Hepatocyte (in vitro differentiated cells): ENCODE measurements around the gene CCDC60. TPM values are rescaled to one million over a fixed set of nuclear protein-coding genes. Genes with fewer than 3 reads are reported as not detected.

Source experiments
- DNase-seq: peaks from one replicate; pipeline ENCODE4 v3.0.0-alpha.2; 2016; ENCODE audit warnings: low spot score
- H2AFZ ChIP-seq: fragments of 200-600 bp; sonication (generic); 2 replicates; pipeline ENCODE4 v1.6.0; 2016; ENCODE audit warnings: antibody characterized with exemption, mild to moderate bottlenecking
- H3K27ac ChIP-seq: fragments of 200-600 bp; sonication (generic); 2 replicates; pipeline ENCODE4 v1.5.1; 2016; ENCODE audit warnings: mild to moderate bottlenecking
- H3K27me3 ChIP-seq: fragments of 200-600 bp; sonication (generic); 2 replicates; pipeline ENCODE4 v1.6.1; 2016
- H3K36me3 ChIP-seq: fragments of 200-600 bp; sonication (generic); replicated peaks from 2 replicates; pipeline ENCODE4 v1.5.1; 2016; ENCODE audit warnings: low read depth; ENCODE audit not compliant: insufficient read depth
- H3K4me1 ChIP-seq: fragments of 200-600 bp; sonication (generic); 2 replicates; pipeline ENCODE4 v1.5.1; 2016; ENCODE audit warnings: mild to moderate bottlenecking, moderate library complexity; ENCODE audit not compliant: insufficient read depth
- H3K4me2 ChIP-seq: fragments of 200-600 bp; sonication (generic); 2 replicates; pipeline ENCODE4 v1.6.0; 2016
- H3K4me3 ChIP-seq: fragments of 200-600 bp; sonication (generic); 2 replicates; pipeline ENCODE4 v1.5.1; 2016; ENCODE audit warnings: mild to moderate bottlenecking
- H3K79me2 ChIP-seq: fragments of 200-600 bp; sonication (generic); 2 replicates; pipeline ENCODE4 v1.6.0; 2017; ENCODE audit warnings: mild to moderate bottlenecking
- H3K9me2 ChIP-seq: fragments of 200-600 bp; sonication (generic); replicated peaks from 2 replicates; pipeline ENCODE4 v1.6.0; 2017; ENCODE audit warnings: mild to moderate bottlenecking; ENCODE audit not compliant: insufficient read depth
- H3K9me3 ChIP-seq: fragments of 200-600 bp; sonication (generic); 2 replicates; pipeline ENCODE4 v1.5.1; 2016; ENCODE audit warnings: low read depth, mild to moderate bottlenecking
- H4K20me1 ChIP-seq: fragments of 200-600 bp; sonication (generic); 2 replicates; pipeline ENCODE4 v1.6.0; 2016; ENCODE audit warnings: mild to moderate bottlenecking; ENCODE audit not compliant: insufficient read depth, poor library complexity, severe bottlenecking
- CTCF ChIP-seq: fragments of 200-600 bp; sonication (generic); IDR thresholded peaks from 2 replicates; pipeline ENCODE4 v1.5.1; 2016; ENCODE audit warnings: antibody characterized with exemption, mild to moderate bottlenecking; ENCODE audit not compliant: poor library complexity
- EZH2 ChIP-seq: fragments of 200-600 bp; sonication (generic); IDR thresholded peaks from 2 replicates; pipeline ENCODE4 v1.6.1; 2016; ENCODE audit warnings: antibody characterized with exemption, mild to moderate bottlenecking, borderline replicate concordance
- EZH2phosphoT487 ChIP-seq: fragments of 200-600 bp; sonication (generic); IDR thresholded peaks from one replicate; pipeline ENCODE4 v1.6.1; 2018; ENCODE audit warnings: antibody characterized with exemption, mild to moderate bottlenecking, low read depth, moderate library complexity; ENCODE audit not compliant: unreplicated experiment, severe bottlenecking
- WGBS: methylation state at CpG from one replicate; pipeline ENCODE4 v1.1.6; 2016; ENCODE audit warnings: low lambda C conversion rate; ENCODE audit errors: missing lambda C conversion rate; 5-methylcytosine and 5-hydroxymethylcytosine counted together
- polyA plus RNA-seq: library from polyadenylated mRNA; unstranded; fragments of >200 nt; fragmentation: Nextera tagmentation; extraction: Ambion mirVana; gene quantifications from 2 replicates; pipeline ENCODE4 v1.2.1, GENCODE V29; 2016
- total RNA-seq: library from RNA; depleted of rRNA; stranded (reverse); fragments of >200 nt; gene quantifications from 2 replicates; pipeline ENCODE4 v1.2.3, GENCODE V29; 2014

The CCDC60 gene
- total and polyA plus RNA-seq, 2 experiments from 2014 or later = 0.47 TPM; not detected in 1

DNA sequence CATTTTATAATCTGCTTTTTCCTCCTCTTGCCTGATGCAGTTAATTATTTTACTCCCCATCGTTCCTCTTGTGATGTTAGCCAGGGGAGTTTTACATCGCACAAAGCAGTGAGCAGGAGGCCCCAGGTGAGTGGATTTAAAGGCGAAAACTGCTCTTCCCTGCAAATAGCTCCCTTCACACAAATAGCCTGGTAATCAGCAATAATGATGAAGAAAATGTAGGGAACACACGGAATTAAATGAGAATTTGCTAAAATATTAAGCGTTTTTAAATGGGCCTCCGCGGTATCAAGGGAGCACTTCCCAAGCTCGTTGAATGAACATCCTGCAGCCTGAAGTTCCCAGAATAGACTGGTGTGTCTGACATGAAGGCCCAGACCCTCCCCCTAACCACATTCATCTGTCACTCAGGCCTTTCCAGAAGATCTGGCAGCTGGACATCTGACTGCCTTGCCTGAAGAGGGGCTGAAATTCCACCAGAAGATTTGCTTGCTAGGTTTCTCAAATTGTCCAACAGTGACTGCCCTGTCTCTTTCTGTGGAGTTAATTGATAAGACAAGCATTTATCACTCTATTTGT is 127.2 kb downstream of the CCDC60 start:
- no peaks in the 10 kb centered on the region for H4K20me1 ChIP-seq
- no peak overlapping the region for H2AFZ ChIP-seq
- no peak overlapping the region for H3K4me3 ChIP-seq
- WGBS = 85% methylated on average over 8 of the region's 8 CpGs
- H3K27me3 ChIP-seq = no peaks in the 10 kb centered on the region
- no peak overlapping the region for H3K4me2 ChIP-seq
- H3K4me1 ChIP-seq = no peaks in the 10 kb centered on the region
- H3K79me2 ChIP-seq = no peaks in the 10 kb centered on the region
- H3K27ac ChIP-seq = no peak overlapping the region
- H3K36me3 ChIP-seq = no peaks in the 10 kb centered on the region
- no peak for TF ChIP-seq EZH2phosphoT487
- no peak for TF ChIP-seq CTCF
- no peak for TF ChIP-seq EZH2
- no peaks in the 10 kb centered on the region for H3K9me2 ChIP-seq
- H3K9me3 ChIP-seq = no peaks in the 10 kb centered on the region
- DNase-seq = no peak

DNA sequence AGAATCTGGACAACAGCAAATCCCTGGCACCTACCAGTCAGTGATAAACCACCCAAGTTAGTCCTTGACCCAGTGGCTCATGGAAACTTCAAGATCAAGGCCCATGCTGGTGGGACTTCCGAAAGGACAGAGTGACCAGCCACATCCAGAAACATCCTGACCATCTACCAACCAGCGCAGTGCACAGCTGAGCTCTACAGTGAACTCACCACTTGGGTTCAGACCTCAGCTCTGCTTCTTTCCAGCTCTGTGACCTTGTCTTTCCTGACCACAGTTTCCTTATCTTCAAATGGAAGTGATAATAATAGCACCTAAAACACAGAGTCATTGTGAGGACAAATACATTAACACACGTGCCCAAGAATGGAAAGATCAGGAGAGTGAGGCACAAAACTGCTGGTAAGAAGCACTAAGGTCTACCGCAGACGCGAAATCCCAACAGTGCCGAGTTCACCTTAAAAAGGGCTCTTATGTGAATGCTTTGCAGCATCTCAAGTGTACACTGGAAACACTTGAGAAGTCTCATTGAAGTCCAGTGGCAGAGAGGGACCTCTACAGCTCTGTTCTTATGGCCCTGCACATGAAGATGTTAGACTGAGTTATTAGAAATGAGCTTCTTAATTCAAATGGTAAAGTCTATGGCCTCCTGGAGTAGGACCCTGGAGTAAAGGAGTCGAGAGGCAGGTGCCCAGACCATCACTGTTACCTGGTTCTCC is 128.8 kb downstream of the CCDC60 start:
- WGBS = 80% methylated on average over 8 of the region's 8 CpGs
- no peak for TF ChIP-seq EZH2phosphoT487
- no peak for TF ChIP-seq EZH2
- TF ChIP-seq CTCF = no peak
- no peaks in the 10 kb centered on the region for H3K9me3 ChIP-seq
- H3K27ac ChIP-seq = no peak overlapping the region
- H3K4me2 ChIP-seq = no peak overlapping the region
- no peaks in the 10 kb centered on the region for H3K79me2 ChIP-seq
- H3K27me3 ChIP-seq = no peaks in the 10 kb centered on the region
- H3K4me1 ChIP-seq = no peaks in the 10 kb centered on the region
- H3K4me3 ChIP-seq = no peak overlapping the region
- no peaks in the 10 kb centered on the region for H3K9me2 ChIP-seq
- DNase-seq = no peak
- no peaks in the 10 kb centered on the region for H3K36me3 ChIP-seq
- H2AFZ ChIP-seq = no peak overlapping the region
- no peaks in the 10 kb centered on the region for H4K20me1 ChIP-seq

- no peak for DNase-seq
- H3K4me3 ChIP-seq = no peak overlapping the region
- H3K9me3 ChIP-seq = no peaks in the 10 kb centered on the region
- H3K4me1 ChIP-seq = no peaks in the 10 kb centered on the region
- H3K4me2 ChIP-seq = no peak overlapping the region
- no peaks in the 10 kb centered on the region for H3K79me2 ChIP-seq
- H3K9me2 ChIP-seq = no peaks in the 10 kb centered on the region
- H3K27ac ChIP-seq = no peak overlapping the region
- H3K27me3 ChIP-seq = no peaks in the 10 kb centered on the region
- H3K36me3 ChIP-seq = no peaks in the 10 kb centered on the region
- TF ChIP-seq CTCF (no peak), EZH2phosphoT487 (no peak), EZH2 (no peak)
- no peak overlapping the region for H2AFZ ChIP-seq
- no peaks in the 10 kb centered on the region for H4K20me1 ChIP-seq
Observed at GRCh38 chr12:119468296-119468695, 133.8 kb downstream of the CCDC60 start.
